CD4-positive, alpha-beta T cell treated with Interleukin-10 for 1 hour (primary cell): ENCODE results near the gene POC1A.

Experiments
- DNase-seq: peaks from one replicate; pipeline ENCODE4 v3.0.0-alpha.2; 2020

POC1A gene

DNA sequence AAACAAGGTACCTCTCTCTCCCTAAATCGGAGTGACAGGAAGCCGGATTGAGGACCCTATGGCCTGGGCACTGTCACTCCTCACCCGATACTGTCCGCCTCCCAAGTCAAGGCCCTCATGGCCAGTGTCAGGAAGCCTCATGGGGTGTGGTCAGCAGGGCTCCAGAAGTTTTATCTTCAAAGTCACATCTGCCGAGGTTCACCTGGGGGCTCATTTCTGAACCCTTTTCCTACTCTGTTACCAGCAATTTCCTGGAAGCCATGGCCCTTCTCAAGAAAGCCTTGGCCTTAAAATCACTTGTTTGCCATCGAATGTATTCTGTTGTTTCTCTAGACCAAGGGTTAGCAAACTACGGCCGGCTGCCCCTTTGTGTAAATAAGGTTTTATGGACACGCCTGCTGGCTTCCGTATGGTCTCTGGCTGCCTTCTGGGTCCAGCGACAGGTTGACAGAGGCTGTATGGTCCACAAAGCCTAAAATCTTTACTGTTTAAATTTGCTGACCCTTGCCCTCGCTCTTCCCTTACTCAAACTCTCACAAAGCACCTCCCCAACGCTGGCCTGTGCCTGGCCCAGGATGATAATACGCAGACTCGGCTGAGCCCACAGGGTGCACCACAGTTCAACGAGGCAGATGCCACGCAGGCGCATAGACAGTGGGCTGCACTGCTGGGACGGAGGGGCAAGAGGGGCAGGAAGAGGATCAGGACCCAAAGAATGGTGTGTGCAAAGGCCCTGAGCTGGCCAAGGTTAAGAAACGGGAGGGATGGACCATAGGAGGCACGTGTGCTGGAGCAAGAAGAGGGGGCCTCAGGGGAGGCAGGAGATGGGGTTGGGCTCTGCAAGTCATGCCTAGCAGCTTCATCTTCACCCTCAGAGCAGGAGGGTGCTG is 73.1 kb downstream of the POC1A start:
- DNase-seq, result no peak

DNA sequence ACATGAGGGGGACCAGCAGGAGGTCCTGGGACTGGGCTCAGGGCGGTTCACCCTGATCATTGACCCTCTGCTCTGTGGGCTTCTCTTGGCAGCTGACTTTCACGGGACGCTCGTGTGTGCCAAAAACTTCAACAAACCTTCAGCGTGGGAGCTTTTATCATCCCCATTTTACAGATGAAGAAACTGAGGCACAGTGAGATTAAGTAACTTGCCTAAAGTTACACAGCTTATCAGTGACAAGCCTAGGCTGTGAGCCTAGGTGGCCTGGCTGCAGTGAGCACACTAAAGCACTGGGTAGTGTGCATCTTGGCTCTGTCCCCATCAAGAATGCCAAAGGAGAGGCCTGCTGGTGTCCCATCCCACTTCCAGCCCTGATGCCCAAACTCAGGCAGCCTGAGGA is 74.3 kb downstream of the POC1A start:
- no peak for DNase-seq

- DNase-seq, result no peak
Measured at GRCh38 chr3:52078781-52079560, 75.3 kb downstream of the POC1A start.

- DNase-seq, result no peak
Measured at GRCh38 chr3:52077925-52078324, 76.3 kb downstream of the POC1A start.

- DNase-seq, result no peak
Measured at GRCh38 chr3:52076896-52077780, 77.1 kb downstream of the POC1A start.

GRCh38 chr3:52073490-52073889 is 80.7 kb downstream of the POC1A start:
- DNase-seq, result no peak

- no peak for DNase-seq
Measured at GRCh38 chr3:52072471-52072870, 81.8 kb downstream of the POC1A start.

DNA sequence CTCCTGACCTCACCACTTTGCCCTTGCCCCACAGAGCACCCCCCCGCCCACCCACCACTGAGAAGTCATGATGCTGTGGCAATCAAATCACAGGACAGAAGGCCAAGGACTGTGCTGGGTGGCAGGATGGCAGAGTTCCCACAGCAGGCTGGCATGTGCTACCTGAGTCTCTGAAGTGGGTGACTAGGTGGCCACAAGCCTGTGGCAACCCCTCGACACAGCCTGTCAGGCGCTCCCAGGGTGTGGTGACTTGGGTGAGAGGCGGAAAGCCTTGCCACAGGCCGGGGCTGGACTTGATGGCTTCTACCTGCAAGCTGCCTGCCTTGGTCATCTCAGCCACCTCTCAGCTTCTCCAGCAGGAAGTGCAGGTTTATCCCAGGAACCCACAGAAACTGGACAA is 82.2 kb downstream of the POC1A start:
- peak; percentile 22 for DNase-seq

DNA sequence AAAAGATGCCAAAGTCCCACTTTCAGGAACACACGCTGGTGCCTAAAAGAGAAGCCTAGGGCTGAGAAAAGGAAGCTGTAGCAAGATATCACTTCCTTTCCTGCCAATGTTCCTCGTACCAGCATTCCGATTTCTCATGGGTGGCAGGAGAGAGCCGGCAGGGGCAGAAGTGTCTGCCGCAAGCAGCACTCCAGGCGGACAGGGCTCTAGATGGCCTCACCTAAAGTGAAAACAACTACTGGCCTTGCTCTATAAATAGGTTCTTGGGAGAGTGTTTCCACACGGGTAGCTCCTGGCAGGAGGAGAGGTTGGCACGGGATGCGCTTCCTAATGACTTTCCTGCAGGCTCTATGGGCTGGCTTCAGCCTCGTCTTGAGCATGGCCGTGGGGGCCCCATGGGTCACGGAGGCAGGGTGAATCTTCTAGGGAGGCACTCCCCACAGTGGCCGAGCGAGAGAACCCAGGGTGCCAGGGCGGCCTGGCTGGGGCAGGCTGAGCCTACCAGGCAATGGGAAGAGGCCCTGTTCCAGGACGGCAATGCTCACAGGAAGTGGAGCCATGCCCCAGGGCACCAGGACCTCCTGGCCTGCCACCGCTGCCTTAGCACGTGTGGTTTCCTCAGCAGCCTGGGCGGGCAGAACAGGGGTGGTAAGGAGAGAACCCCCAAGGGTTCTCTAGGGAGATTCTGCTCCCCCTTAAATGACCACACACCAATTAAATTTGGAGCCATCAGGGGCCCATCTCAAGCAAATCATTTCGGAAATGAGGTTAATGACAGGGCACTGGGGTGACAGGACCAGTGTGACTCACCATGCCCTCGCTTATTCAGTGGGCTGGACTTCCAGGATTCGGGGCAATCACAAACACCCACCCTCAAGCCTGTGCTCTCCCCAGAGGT is 83.2 kb downstream of the POC1A start:
- no peak for DNase-seq

GRCh38 chr3:52069855-52070254 is 84.4 kb downstream of the POC1A start:
- DNase-seq, result no peak

- DNase-seq, result no peak
Measured at GRCh38 chr3:52069135-52069534, 85.1 kb downstream of the POC1A start.

DNA sequence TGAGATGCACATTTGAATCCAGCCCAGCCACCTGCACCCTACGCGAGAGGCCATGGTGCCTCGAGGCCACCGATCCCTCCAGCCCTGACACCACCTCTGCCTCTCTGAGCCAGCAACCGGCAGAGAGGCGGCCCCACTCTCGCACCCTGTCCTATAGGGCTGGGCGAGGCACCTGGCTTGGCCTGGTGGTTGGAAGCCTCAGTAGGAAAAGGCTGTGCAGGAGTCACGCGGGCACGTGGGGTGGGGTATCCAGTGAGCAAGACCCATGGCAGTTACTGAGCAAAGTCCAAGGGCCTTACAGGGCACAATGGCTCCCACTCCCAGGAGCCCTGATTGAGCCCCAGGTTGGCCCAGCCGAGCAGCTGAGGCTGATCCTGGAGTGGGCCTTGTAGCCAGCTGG is 85.5 kb downstream of the POC1A start:
- no peak for DNase-seq

DNA sequence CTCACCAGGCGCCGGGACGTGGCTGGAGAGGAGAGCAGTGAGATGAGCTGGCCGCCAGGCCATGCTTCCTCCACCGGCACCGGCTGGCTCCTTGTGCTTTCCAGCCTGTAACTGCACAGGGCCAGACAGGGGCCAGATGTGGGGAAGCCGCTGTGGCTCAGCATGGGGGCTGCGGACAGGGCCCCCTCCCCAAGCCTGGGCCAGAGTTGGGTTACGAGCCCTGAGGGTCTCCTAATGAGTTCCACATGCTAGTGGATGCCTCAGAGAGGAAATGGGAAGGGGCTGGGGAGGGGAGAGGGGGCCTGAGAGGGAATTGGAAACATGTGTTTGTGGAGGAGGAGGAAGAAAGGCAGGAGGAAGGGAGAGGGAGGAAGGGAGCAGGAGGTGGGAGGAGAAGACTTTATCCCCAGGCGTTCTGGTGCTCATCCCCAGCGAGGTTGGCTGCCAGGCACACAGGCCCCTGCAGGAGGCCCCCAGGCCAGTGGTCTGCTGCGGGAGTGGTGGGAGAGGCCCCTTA is 86.1 kb downstream of the POC1A start:
- no peak for DNase-seq

GRCh38 chr3:52067526-52067925 is 86.7 kb downstream of the POC1A start:
- no peak for DNase-seq

- no peak for DNase-seq
Measured at GRCh38 chr3:52067046-52067445, 87.2 kb downstream of the POC1A start.

DNA sequence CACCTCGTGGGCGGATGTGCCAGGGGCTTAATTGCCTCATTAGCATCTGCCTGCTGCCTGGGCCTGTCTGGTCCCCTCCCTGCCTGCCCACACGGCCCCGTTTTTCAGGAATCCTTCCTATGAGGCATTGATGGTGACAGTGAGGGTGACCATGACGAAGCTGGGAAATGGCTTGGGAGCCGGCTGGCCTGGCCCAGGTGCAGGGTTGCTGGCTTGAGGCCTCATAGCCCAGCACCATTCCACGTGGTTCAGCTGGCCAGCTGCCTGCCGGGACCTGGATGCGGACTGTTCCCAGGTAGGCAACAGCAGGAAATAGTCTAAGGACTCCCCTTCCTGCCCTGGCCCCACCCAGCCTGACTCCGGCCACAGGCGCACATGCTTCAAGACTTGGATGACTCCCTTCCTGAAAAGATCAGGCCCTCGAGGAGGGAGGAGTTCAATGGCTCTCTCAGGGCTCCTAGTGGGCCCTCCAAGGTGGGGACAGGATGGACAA is 88.9 kb downstream of the POC1A start:
- DNase-seq, result no peak

GRCh38 chr3:52064561-52064960 is 89.7 kb downstream of the POC1A start:
- no peak for DNase-seq

- DNase-seq, result no peak
Measured at GRCh38 chr3:52063026-52063723, 91.0 kb downstream of the POC1A start.

GRCh38 chr3:52062505-52062904 is 91.7 kb downstream of the POC1A start:
- peak; percentile 24 for DNase-seq

DNA sequence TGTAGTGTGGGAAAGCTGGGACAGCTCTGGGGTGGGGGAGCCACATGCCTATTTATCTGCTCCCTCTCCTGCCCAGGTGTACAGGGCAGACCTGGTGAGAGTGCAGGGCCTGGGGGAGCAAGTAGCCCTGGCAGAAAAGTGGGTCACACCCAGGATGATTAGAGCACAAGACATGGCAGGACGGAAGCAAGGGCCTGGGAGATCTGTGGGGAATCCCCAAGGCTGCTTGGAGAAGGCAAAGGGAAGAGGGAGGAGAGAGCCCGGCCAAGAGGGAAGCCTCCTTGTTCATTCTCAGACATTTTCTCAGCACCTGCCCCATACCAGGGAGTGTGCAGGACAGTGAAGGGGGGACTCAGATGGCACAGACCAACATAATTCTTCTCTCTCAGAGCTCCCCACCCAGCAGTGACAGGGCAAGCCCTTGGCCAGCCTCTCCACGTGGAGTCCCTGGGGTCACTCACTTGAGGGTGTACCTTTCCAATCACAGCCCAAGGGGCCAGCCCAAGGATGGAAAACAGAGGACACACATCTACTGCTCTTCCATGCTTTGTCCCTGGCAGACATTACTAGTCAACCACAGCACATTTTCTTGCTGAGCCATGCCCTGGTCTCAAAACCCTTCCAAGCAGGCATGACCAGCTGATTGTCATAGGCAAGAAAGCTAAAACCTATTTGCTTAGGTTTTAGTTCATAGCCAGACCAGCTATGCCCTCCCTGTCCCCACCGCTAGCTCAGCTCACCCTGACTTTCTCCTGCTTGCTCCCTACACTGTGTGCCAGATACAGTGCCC is 92.9 kb downstream of the POC1A start:
- no peak for DNase-seq
